Loucy (cell line): ENCODE results near the gene WSCD1.

Experiments used
- H2AFZ ChIP-seq: fragments of 200-600 bp; sonication (generic); 2 replicates; pipeline ENCODE4 v1.6.0; 2016; ENCODE audit warnings: antibody characterized with exemption, mild to moderate bottlenecking, low read length, moderate library complexity
- H3F3A ChIP-seq: fragments of 200-600 bp; 2 replicates; pipeline ENCODE4 v1.6.0; 2016; ENCODE audit warnings: antibody characterized with exemption, low read depth, mild to moderate bottlenecking
- H3K27me3 ChIP-seq: fragments of 200-600 bp; sonication (generic); 2 replicates; pipeline ENCODE4 v1.6.1; 2014; ENCODE audit warnings: low read length, mild to moderate bottlenecking; ENCODE audit not compliant: insufficient read depth, poor library complexity, severe bottlenecking
- H3K36me3 ChIP-seq: fragments of 200-600 bp; sonication (generic); 2 replicates; pipeline ENCODE4 v1.6.1; 2016; ENCODE audit warnings: low read length; ENCODE audit not compliant: insufficient read depth
- H3K4me1 ChIP-seq: fragments of 200-600 bp; sonication (generic); 2 replicates; pipeline ENCODE4 v1.5.1; 2014; ENCODE audit warnings: low read length, mild to moderate bottlenecking; ENCODE audit not compliant: insufficient read depth, poor library complexity, severe bottlenecking
- H3K4me2 ChIP-seq: fragments of 200-600 bp; sonication (generic); 2 replicates; pipeline ENCODE4 v1.6.0; 2014; ENCODE audit warnings: antibody characterized with exemption, low read length, low read depth, mild to moderate bottlenecking; ENCODE audit not compliant: poor library complexity, severe bottlenecking
- H3K4me3 ChIP-seq: fragments of 200-600 bp; sonication (generic); 2 replicates; pipeline ENCODE4 v1.5.1; 2014; ENCODE audit warnings: low read length, mild to moderate bottlenecking, mixed read lengths; ENCODE audit not compliant: poor library complexity, severe bottlenecking
- H3K79me2 ChIP-seq: fragments of 200-600 bp; sonication (generic); 2 replicates; pipeline ENCODE4 v1.6.1; 2014; ENCODE audit warnings: low read length; ENCODE audit not compliant: insufficient read depth
- H3K9ac ChIP-seq: fragments of 200-600 bp; sonication (generic); 2 replicates; pipeline ENCODE4 v1.6.0; 2014; ENCODE audit warnings: mild to moderate bottlenecking, low read depth, low read length, moderate library complexity; ENCODE audit not compliant: poor library complexity, severe bottlenecking
- H3K9me2 ChIP-seq: fragments of 200-600 bp; sonication (generic); replicated peaks from 2 replicates; pipeline ENCODE4 v1.6.1; 2016; ENCODE audit warnings: low read depth, low read length, mixed read lengths
- H3K9me3 ChIP-seq: fragments of 200-600 bp; sonication (generic); 2 replicates; pipeline ENCODE4 v1.6.1; 2014; ENCODE audit warnings: mild to moderate bottlenecking, antibody characterized with exemption, low read length, low read depth; ENCODE audit not compliant: insufficient read depth
- H4K20me1 ChIP-seq: fragments of 200-600 bp; sonication (generic); 2 replicates; pipeline ENCODE4 v1.6.0; 2014; ENCODE audit warnings: antibody characterized with exemption, low read length, mild to moderate bottlenecking; ENCODE audit not compliant: insufficient read depth, poor library complexity, severe bottlenecking
- CTCF ChIP-seq: fragments of 200-600 bp; sonication (generic); conservative IDR thresholded peaks from 2 replicates; pipeline ENCODE4 v1.5.1; 2014; ENCODE audit warnings: mild to moderate bottlenecking, antibody characterized with exemption, low read length
- EZH2phosphoT487 ChIP-seq: fragments of 200-600 bp; IDR thresholded peaks from 2 replicates; pipeline ENCODE4 v1.6.1; 2018; ENCODE audit warnings: antibody characterized with exemption, mild to moderate bottlenecking, moderate library complexity, borderline replicate concordance

The WSCD1 gene

GRCh38 chr17:6069539-6070429 is at the start of gene WSCD1:
TSS of gene WSCD1 (plus strand) at chr17:6070379. CDS start at chr17:6080659, 10,280 bp downstream.
- Histone ChIP-seq H3F3A (no peaks in the 10 kb centered on the region), H3K9me3 (peaks cover 3% of the 10 kb centered on the region; the same call in 1 of the 2 replicates), H2AFZ (no peak within 1 kb of the TSS), H3K9ac (no peak within 1 kb of the TSS), H3K79me2 (no peaks in the 10 kb centered on the region), H4K20me1 (no peaks in the 10 kb centered on the region), H3K4me1 (no peaks in the 10 kb centered on the region), H3K4me2 (no peak within 1 kb of the TSS), H3K4me3 (no peak within 1 kb of the TSS), H3K36me3 (no peaks in the 10 kb centered on the region), H3K9me2 (no peaks in the 10 kb centered on the region), H3K27me3 (no peaks in the 10 kb centered on the region)
- TF ChIP-seq EZH2phosphoT487 (no peak), CTCF (no peak)

- Histone ChIP-seq H3K79me2 (no peaks in the 10 kb centered on the region), H3F3A (no peaks in the 10 kb centered on the region), H3K4me1 (no peaks in the 10 kb centered on the region), H4K20me1 (no peaks in the 10 kb centered on the region), H3K9ac (no peak overlapping the region), H3K27me3 (no peaks in the 10 kb centered on the region), H3K4me2 (no peak overlapping the region), H3K4me3 (no peak overlapping the region), H2AFZ (no peak overlapping the region), H3K36me3 (no peaks in the 10 kb centered on the region), H3K9me3 (no peaks in the 10 kb centered on the region; the same call in 1 of the 2 replicates), H3K9me2 (no peaks in the 10 kb centered on the region)
- no peak for TF ChIP-seq EZH2phosphoT487
- no peak for TF ChIP-seq CTCF
Measured at GRCh38 chr17:6021011-6021400, 49.2 kb upstream of the WSCD1 start.

GRCh38 chr17:6021627-6022026 is 48.6 kb upstream of the WSCD1 start:
- Histone ChIP-seq H3K79me2 (no peaks in the 10 kb centered on the region), H2AFZ (no peak overlapping the region), H3K9ac (no peak overlapping the region), H3K4me1 (no peaks in the 10 kb centered on the region), H3K27me3 (no peaks in the 10 kb centered on the region), H3K4me2 (no peak overlapping the region), H3K9me3 (no peaks in the 10 kb centered on the region; the same call in 1 of the 2 replicates), H3K9me2 (no peaks in the 10 kb centered on the region), H3K36me3 (no peaks in the 10 kb centered on the region), H3F3A (no peaks in the 10 kb centered on the region), H3K4me3 (no peak overlapping the region), H4K20me1 (no peaks in the 10 kb centered on the region)
- no peak for TF ChIP-seq EZH2phosphoT487
- no peak for TF ChIP-seq CTCF
